Kidney epithelial cell (primary cell): ENCODE results near the gene EFHD2. TPM values are rescaled to one million over a fixed set of nuclear protein-coding genes. Genes with fewer than 3 reads are reported as not detected.

Experiments used
- DNase-seq: peaks from one replicate; pipeline ENCODE4 v3.0.0-alpha.2; 2010; ENCODE audit warnings: low read depth
- H3K27me3 ChIP-seq: 2 replicates; pipeline ENCODE4 v1.6.0; 2011; ENCODE audit warnings: low read length; ENCODE audit not compliant: control insufficient read depth, insufficient read depth
- H3K36me3 ChIP-seq: 2 replicates; pipeline ENCODE4 v1.5.1; 2011; ENCODE audit warnings: low read length; ENCODE audit not compliant: control insufficient read depth, insufficient read depth
- H3K4me3 ChIP-seq: 2 replicates; pipeline ENCODE4 v1.5.1; 2011; ENCODE audit warnings: low read depth, mild to moderate bottlenecking, control low read depth, low read length
- total RNA-seq: library from RNA; depleted of rRNA; stranded (reverse); fragments of >200 nt; gene quantifications from 2 replicates; pipeline ENCODE4 v1.2.3, GENCODE V29; 2015
- TF ChIP-seq, protein P1 (sequence below): IDR thresholded peaks from 2 replicates; pipeline ENCODE4 v1.5.1; 2011; ENCODE audit warnings: mild to moderate bottlenecking, moderate library complexity, low read length, control low read depth, inconsistent platforms; ENCODE audit not compliant: insufficient read depth, poor library complexity, severe bottlenecking

Gene EFHD2
- total RNA-seq, 1 donor from 2014 or later = 54.6 TPM

DNA sequence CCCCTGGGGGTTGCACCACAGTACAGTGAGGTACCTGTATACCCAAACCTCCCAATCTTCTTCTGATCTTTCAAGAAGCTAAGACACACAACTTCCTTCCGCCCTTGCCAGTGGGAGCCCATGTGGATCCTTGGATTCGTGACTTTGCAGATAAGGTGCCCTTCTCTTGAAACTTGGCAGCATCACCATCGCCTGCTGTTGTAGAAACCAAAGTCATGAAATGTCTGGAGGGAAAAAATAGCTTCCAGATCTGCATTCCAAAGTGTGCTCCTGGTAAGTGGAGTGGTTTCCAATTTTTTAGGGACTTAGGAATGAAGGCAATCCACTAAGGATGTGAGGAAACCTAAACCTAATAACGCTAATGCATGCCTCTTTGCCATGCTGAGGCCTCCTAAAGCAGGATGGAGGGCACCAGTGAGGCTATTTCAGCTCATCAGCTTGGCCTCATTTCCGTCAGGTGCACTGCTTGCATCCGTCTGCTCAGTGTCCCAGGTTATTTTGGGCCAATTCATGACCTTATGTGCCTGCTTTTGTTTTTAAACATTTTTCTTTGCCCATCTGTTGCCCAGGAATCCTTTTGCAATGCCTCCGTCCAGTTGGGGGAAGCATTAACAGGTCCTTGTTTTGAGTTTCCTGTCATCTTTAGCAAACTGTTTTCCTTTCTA is 8.2 kb upstream of the EFHD2 start:
- no peak for DNase-seq
- no peak overlapping the region for H3K4me3 ChIP-seq
- H3K36me3 ChIP-seq = no peaks in the 10 kb centered on the region
- no peaks in the 10 kb centered on the region for H3K27me3 ChIP-seq
- TF ChIP-seq, protein P1, sequence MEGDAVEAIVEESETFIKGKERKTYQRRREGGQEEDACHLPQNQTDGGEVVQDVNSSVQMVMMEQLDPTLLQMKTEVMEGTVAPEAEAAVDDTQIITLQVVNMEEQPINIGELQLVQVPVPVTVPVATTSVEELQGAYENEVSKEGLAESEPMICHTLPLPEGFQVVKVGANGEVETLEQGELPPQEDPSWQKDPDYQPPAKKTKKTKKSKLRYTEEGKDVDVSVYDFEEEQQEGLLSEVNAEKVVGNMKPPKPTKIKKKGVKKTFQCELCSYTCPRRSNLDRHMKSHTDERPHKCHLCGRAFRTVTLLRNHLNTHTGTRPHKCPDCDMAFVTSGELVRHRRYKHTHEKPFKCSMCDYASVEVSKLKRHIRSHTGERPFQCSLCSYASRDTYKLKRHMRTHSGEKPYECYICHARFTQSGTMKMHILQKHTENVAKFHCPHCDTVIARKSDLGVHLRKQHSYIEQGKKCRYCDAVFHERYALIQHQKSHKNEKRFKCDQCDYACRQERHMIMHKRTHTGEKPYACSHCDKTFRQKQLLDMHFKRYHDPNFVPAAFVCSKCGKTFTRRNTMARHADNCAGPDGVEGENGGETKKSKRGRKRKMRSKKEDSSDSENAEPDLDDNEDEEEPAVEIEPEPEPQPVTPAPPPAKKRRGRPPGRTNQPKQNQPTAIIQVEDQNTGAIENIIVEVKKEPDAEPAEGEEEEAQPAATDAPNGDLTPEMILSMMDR = no peak

DNA sequence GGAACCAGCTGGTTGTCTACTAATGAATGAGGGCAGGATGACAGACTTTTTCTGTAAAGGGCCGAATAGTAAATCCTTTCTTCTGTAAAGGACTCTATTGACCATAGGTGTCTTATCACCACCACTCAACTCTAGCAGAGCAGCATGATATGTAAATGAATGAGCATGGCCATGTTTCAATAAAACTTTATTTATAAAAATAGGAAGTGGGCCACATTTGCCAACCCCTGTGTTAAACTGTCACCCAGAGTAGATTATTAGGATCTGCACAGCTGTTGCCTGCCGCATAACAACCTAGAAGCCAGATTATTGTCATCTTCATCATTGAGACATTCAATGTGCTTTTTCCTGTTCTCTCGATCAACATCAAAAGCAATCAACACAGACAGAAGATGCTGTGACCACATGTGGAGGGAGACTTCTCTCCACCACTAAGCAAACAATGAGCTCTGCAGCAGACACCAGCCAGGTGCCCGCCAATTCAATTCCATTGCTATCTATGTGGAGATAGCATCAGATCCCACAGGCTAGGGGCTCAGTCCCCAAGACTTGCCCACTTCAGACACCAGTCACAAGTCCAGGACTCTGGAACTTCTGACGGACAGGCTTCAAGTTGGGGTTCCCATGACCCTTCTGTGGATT is 6.8 kb upstream of the EFHD2 start:
- no peak for DNase-seq
- H3K4me3 ChIP-seq = no peak overlapping the region
- no peaks in the 10 kb centered on the region for H3K36me3 ChIP-seq
- H3K27me3 ChIP-seq = no peaks in the 10 kb centered on the region
- TF ChIP-seq, protein P1 = no peak

DNA sequence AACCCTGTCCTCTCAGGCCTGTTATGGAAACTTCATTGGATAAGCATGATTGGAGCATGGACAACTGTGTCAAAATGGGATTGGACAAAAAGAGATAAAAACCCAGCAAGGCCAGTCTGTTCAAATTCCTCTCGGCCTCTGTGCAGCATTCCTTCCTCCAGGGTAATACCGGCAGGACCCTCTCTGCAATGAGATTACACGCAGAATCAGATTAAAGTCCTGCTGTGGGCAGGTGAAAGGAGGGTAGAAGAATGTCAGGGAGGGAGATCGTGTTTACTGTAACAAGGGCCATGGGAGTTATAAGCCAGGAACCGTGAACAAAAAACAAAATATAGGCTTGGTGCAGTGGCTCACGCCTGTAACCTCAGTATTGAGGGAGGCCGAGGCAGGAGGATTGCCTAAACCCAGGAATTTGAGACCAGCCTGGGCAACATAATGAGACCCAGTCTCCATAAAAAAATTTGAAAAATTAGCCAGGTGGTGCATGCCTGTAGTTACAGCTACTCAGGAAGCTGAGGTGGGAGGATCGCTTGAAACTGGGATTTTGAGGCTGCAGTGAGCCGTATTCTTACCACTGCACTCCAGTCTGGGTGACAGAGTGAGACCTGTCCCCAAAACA is 5.6 kb upstream of the EFHD2 start:
- H3K27me3 ChIP-seq = no peaks in the 10 kb centered on the region
- no peak overlapping the region for H3K4me3 ChIP-seq
- TF ChIP-seq, protein P1 = no peak
- no peak for DNase-seq
- H3K36me3 ChIP-seq = no peaks in the 10 kb centered on the region

DNA sequence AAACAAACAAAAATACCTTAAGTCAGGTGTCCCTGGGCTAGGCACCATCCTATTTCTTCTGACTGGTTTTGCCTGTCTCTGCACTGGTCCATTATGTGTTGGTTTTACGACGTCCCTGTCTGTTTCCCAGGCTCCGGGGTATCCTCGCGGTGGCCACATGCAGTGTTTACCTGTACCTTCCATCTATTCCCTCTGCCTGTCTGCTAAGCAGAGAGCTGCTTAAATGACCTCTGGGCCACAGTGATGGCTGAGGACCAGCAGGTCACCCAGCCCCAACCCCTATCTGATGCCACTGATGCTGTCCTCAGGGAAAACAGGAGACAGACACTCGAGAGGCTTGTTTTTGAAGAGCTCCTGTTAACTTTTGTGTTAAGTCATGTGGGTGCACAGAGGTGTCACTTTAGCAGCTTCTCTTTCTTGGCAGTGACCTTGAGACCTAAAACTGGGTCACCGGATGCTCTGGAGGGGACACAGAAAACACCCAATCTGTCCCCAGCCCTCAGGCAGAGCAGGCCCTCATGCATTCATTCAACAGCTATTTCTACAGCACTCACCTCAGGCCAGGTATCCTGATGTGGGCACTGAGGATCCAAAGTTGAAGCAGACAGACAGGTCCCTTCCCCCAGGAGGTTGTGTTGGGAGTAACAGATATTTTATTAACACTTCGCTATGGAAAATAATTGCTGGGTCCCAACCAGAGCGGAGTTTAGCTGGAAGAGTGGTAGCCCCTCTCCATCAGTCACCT is 4.4 kb upstream of the EFHD2 start:
- no peak for DNase-seq
- TF ChIP-seq, protein P1 = no peak
- Histone ChIP-seq H3K36me3 (no peaks in the 10 kb centered on the region), H3K4me3 (no peak overlapping the region), H3K27me3 (no peaks in the 10 kb centered on the region)

DNA sequence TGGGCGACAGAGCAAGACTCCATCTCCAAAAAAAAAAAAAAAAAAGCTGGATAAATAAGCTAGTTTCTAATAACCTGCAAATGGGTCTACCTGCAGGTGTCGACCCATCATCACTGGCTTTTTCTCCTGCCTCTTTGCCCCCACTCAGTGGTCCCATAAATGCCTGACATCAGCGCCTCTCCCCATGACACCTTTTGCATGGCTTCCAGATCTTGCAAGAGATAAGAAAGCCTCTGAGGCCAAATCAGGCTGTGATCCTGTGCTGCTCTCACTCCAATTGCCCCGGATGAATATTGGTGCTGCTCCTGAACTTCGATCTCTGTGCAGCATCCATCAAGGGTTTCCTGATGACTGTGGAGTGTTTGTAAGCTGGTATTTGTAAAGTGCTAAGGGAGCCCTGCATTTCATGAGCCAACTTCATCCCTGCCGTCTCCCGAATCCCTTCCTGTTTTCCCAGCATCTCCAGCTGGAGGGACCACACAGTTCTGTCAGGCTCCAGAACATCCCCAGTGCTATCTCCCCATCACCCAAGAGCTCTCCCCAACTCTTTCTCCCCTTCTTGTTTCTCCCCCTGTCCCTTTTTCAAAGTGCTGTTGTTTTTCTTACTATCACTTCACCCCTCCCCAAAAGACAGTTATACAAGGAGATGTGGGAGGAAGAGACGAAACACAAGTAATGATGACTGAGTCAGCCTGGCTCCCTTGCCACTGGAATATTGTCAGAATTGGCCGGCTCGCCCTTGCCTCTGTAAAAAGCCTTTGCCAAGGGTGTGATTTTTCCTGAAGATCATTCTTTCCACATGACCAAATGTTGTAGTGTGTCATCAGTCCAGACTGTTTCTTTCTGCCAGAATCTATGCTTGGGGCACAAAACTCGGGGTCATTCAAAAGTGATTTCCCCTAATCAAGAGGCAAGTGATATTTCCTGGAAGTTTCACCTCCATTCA is 2.8 kb upstream of the EFHD2 start:
- H3K27me3 ChIP-seq = no peaks in the 10 kb centered on the region
- H3K4me3 ChIP-seq = no peak overlapping the region
- H3K36me3 ChIP-seq = no peaks in the 10 kb centered on the region
- DNase-seq = no peak
- TF ChIP-seq, protein P1 = no peak
